ENCODE measurements around the gene AMT. TPM values are rescaled to one million over a fixed set of nuclear protein-coding genes. Genes with fewer than 3 reads are reported as not detected.
"Not testable (repeated sequence)": the region's sequence is repeated elsewhere in the genome, so short reads cannot be mapped to it uniquely, and the experiment has no call there.

The AMT gene
- total RNA-seq, 2 experiments from 2014 or later, result 3.2 to 6.9 TPM

- peaks cover 53% of the 10 kb centered on the region for H3K36me3 Mint-ChIP-seq
- ATAC-seq, result peak; percentile 31
- CTCF ChIA-PET, result interaction anchor here (0.8 kb wide), 1 partner anchor 9 kb away, joined by 3 read pairs; no protein-coding TSS in a partner anchor
- DNase-seq, result no peak
- H3K9me3 Mint-ChIP-seq (ENCODE audit: low read depth), result no peaks in the 10 kb centered on the region
- no peak overlapping the region for H3K4me3 Mint-ChIP-seq
- no peak overlapping the region for H3K27ac Mint-ChIP-seq
- peaks cover 58% of the 10 kb centered on the region for H3K4me1 Mint-ChIP-seq
- H3K27me3 Mint-ChIP-seq, result no peaks in the 10 kb centered on the region
Measured at GRCh38 chr3:49399461-49399860, 22.8 kb downstream of the AMT start.

- peak; percentile 24 for ATAC-seq
- DNase-seq, result no peak
- peaks cover 52% of the 10 kb centered on the region for H3K36me3 Mint-ChIP-seq
- peak overlapping the region; percentile 30 for H3K27ac Mint-ChIP-seq
- peaks cover 62% of the 10 kb centered on the region for H3K4me1 Mint-ChIP-seq
- CTCF ChIA-PET, result no interaction called here
- H3K4me3 Mint-ChIP-seq, result no peak overlapping the region
- no peaks in the 10 kb centered on the region for H3K9me3 Mint-ChIP-seq (ENCODE audit: low read depth)
- no peaks in the 10 kb centered on the region for H3K27me3 Mint-ChIP-seq
Measured at GRCh38 chr3:49397470-49397869, 24.8 kb downstream of the AMT start.

- H3K27ac Mint-ChIP-seq; H3K4me3 Mint-ChIP-seq; ATAC-seq; H3K27me3 Mint-ChIP-seq; DNase-seq; H3K9me3 Mint-ChIP-seq (ENCODE audit: low read depth): not testable (repeated sequence)
- Mint-ChIP-seq H3K4me1 (peaks cover 39% of the 10 kb centered on the region), H3K36me3 (peaks cover 39% of the 10 kb centered on the region)
- CTCF ChIA-PET, result interaction anchor here (1.2 to 1.7 kb wide), 2 partner anchors 51 to 57 kb away, joined by 6 to 7 read pairs; partner anchors contain the start of gene USP4
Measured at GRCh38 chr3:49391310-49391709, 31.0 kb downstream of the AMT start.

GRCh38 chr3:49389297-49389696, 33.0 kb downstream of the AMT start:
- Mint-ChIP-seq H3K27me3 (no peaks in the 10 kb centered on the region), H3K4me1 (peaks cover 26% of the 10 kb centered on the region), H3K27ac (no peak overlapping the region), H3K4me3 (no peak overlapping the region), H3K36me3 (peaks cover 32% of the 10 kb centered on the region), H3K9me3 (ENCODE audit: low read depth) (no peaks in the 10 kb centered on the region)
- ATAC-seq (no peak), DNase-seq (no peak)
- CTCF ChIA-PET, result interaction anchor here (1.8 kb wide), 2 partner anchors 49 to 60 kb away, joined by 4 read pairs; no protein-coding TSS in a partner anchor

GRCh38 chr3:49388289-49388820, 33.9 kb downstream of the AMT start:
- Mint-ChIP-seq H3K4me3 (no peak overlapping the region), H3K27me3 (no peaks in the 10 kb centered on the region), H3K4me1 (peaks cover 31% of the 10 kb centered on the region), H3K36me3 (peaks cover 33% of the 10 kb centered on the region), H3K9me3 (ENCODE audit: low read depth) (no peaks in the 10 kb centered on the region), H3K27ac (no peak overlapping the region)
- CTCF ChIA-PET, result interaction anchor here (0.9 to 1.8 kb wide), 3 partner anchors 61 to 283 kb away, joined by 3 to 4 read pairs (median 4); no protein-coding TSS in a partner anchor
- no peak for ATAC-seq
- DNase-seq, result no peak

- H3K27ac Mint-ChIP-seq, result no peak overlapping the region
- CTCF ChIA-PET, result interaction anchor here (1.2 kb wide), 1 partner anchor 284 kb away, joined by 4 read pairs; no protein-coding TSS in a partner anchor
- no peaks in the 10 kb centered on the region for H3K9me3 Mint-ChIP-seq (ENCODE audit: low read depth)
- no peaks in the 10 kb centered on the region for H3K27me3 Mint-ChIP-seq
- H3K36me3 Mint-ChIP-seq, result peaks cover 32% of the 10 kb centered on the region
- DNase-seq (no peak), ATAC-seq (no peak)
- H3K4me1 Mint-ChIP-seq, result peaks cover 29% of the 10 kb centered on the region
- H3K4me3 Mint-ChIP-seq, result no peak overlapping the region
Measured at GRCh38 chr3:49387721-49388120, 34.6 kb downstream of the AMT start.

GRCh38 chr3:49386056-49386756, 36.1 kb downstream of the AMT start:
- Mint-ChIP-seq H3K4me3 (no peak overlapping the region), H3K9me3 (ENCODE audit: low read depth) (no peaks in the 10 kb centered on the region), H3K27ac (no peak overlapping the region), H3K27me3 (no peaks in the 10 kb centered on the region), H3K4me1 (peaks cover 27% of the 10 kb centered on the region), H3K36me3 (peaks cover 32% of the 10 kb centered on the region)
- ATAC-seq, result no peak
- CTCF ChIA-PET, result interaction anchor here (0.6 kb wide), 1 partner anchor 35 kb away, joined by 3 read pairs; no protein-coding TSS in a partner anchor
- DNase-seq, result no peak

GRCh38 chr3:49385617-49386016, 36.7 kb downstream of the AMT start:
- no peak for DNase-seq
- Mint-ChIP-seq H3K36me3 (peaks cover 32% of the 10 kb centered on the region), H3K4me3 (no peak overlapping the region), H3K4me1 (peaks cover 27% of the 10 kb centered on the region), H3K9me3 (ENCODE audit: low read depth) (no peaks in the 10 kb centered on the region), H3K27ac (peak overlapping the region; percentile 32), H3K27me3 (no peaks in the 10 kb centered on the region)
- CTCF ChIA-PET, result no interaction called here
- no peak for ATAC-seq

GRCh38 chr3:49383387-49383786, 38.9 kb downstream of the AMT start:
- ATAC-seq (no peak), DNase-seq (no peak)
- H3K9me3 Mint-ChIP-seq (ENCODE audit: low read depth), result peaks cover 2% of the 10 kb centered on the region
- H3K4me1 Mint-ChIP-seq, result peaks cover 33% of the 10 kb centered on the region
- H3K4me3 Mint-ChIP-seq, result no peak overlapping the region
- CTCF ChIA-PET, result no interaction called here
- H3K36me3 Mint-ChIP-seq, result peaks cover 39% of the 10 kb centered on the region
- no peaks in the 10 kb centered on the region for H3K27me3 Mint-ChIP-seq
- H3K27ac Mint-ChIP-seq, result no peak overlapping the region

GRCh38 chr3:49378249-49378895, 43.9 kb downstream of the AMT start:
- ATAC-seq (no peak), DNase-seq (no peak)
- peaks cover 53% of the 10 kb centered on the region for H3K36me3 Mint-ChIP-seq
- H3K9me3 Mint-ChIP-seq (ENCODE audit: low read depth), result peaks cover 2% of the 10 kb centered on the region
- peaks cover 30% of the 10 kb centered on the region for H3K4me1 Mint-ChIP-seq
- CTCF ChIA-PET, result interaction anchor here (0.5 to 1.9 kb wide), 6 partner anchors 15 to 182 kb away, joined by 3 to 7 read pairs (median 3); partner anchors contain the start of gene USP4
- H3K27me3 Mint-ChIP-seq, result no peaks in the 10 kb centered on the region
- peak overlapping the region; percentile 17 for H3K27ac Mint-ChIP-seq
- H3K4me3 Mint-ChIP-seq, result no peak overlapping the region

- Mint-ChIP-seq H3K36me3 (peaks cover 58% of the 10 kb centered on the region), H3K4me1 (peaks cover 29% of the 10 kb centered on the region), H3K27ac (peak overlapping the region; percentile 79), H3K4me3 (no peak overlapping the region), H3K9me3 (ENCODE audit: low read depth) (peaks cover 2% of the 10 kb centered on the region), H3K27me3 (no peaks in the 10 kb centered on the region)
- CTCF ChIA-PET, result interaction anchor here (0.5 to 1.9 kb wide), 7 partner anchors 14 to 181 kb away, joined by 3 to 7 read pairs (median 3); partner anchors contain the start of gene USP4
- DNase-seq (peak; percentile 80), ATAC-seq (peak; percentile 89)
Measured at GRCh38 chr3:49377483-49377882, 44.8 kb downstream of the AMT start.

- Mint-ChIP-seq H3K4me3 (no peak overlapping the region), H3K9me3 (ENCODE audit: low read depth) (no peaks in the 10 kb centered on the region), H3K4me1 (peaks cover 16% of the 10 kb centered on the region), H3K27me3 (no peaks in the 10 kb centered on the region), H3K36me3 (peaks cover 65% of the 10 kb centered on the region), H3K27ac (no peak overlapping the region)
- CTCF ChIA-PET, result no interaction called here
- DNase-seq, result no peak
- ATAC-seq, result no peak
Measured at GRCh38 chr3:49371946-49372345, 50.3 kb downstream of the AMT start.

GRCh38 chr3:49370585-49371290, 51.5 kb downstream of the AMT start:
- peaks cover 69% of the 10 kb centered on the region for H3K36me3 Mint-ChIP-seq
- ATAC-seq (no peak), DNase-seq (no peak)
- peaks cover 16% of the 10 kb centered on the region for H3K4me1 Mint-ChIP-seq
- no peaks in the 10 kb centered on the region for H3K27me3 Mint-ChIP-seq
- H3K4me3 Mint-ChIP-seq, result no peak overlapping the region
- H3K27ac Mint-ChIP-seq, result peak overlapping the region; percentile 6
- no peaks in the 10 kb centered on the region for H3K9me3 Mint-ChIP-seq (ENCODE audit: low read depth)
- CTCF ChIA-PET, result no interaction called here

Measured in activated CD8-positive, alpha-beta memory T cell treated with anti-CD3 and anti-CD28 coated beads, Interleukin-2, amount 10 ng/mL, durations not matched to agents 7 days and 5 days (primary cell).